Measurements from ENCODE around the gene TMEM132C.
A peak's percentile ranks its signal among the peaks of the same experiment; 100 is the strongest.
"Not testable (repeated sequence)": the region's sequence is repeated elsewhere in the genome, so short reads cannot be mapped to it uniquely, and the experiment has no call there.

Gene TMEM132C

GRCh38 chr12:128571906-128572810, 305.2 kb downstream of the TMEM132C start:
- DNase-seq: no peak

- DNase-seq: no peak
Observed at GRCh38 chr12:128573907-128574306, 306.9 kb downstream of the TMEM132C start.

- no peak for DNase-seq
Observed at GRCh38 chr12:128578045-128578444, 311.1 kb downstream of the TMEM132C start.

- DNase-seq: no peak
Observed at GRCh38 chr12:128581321-128581761, 314.4 kb downstream of the TMEM132C start.

- DNase-seq: peak in 1 of 2 experiments; percentile 16
Observed at GRCh38 chr12:128583453-128583852, 316.5 kb downstream of the TMEM132C start.

- no peak for DNase-seq
Observed at GRCh38 chr12:128586451-128587029, 319.6 kb downstream of the TMEM132C start.

- no peak for DNase-seq
Observed at GRCh38 chr12:128587918-128588317, 320.9 kb downstream of the TMEM132C start.

- no peak for DNase-seq
Observed at GRCh38 chr12:128592220-128592744, 325.3 kb downstream of the TMEM132C start.

- no peak for DNase-seq
Observed at GRCh38 chr12:128594521-128594920, 327.6 kb downstream of the TMEM132C start.

- DNase-seq: no peak
Observed at GRCh38 chr12:128595609-128596008, 328.6 kb downstream of the TMEM132C start.

GRCh38 chr12:128600886-128601285, 333.9 kb downstream of the TMEM132C start:
- DNase-seq: no peak

- no peak for DNase-seq
Observed at GRCh38 chr12:128603573-128604115, 336.7 kb downstream of the TMEM132C start.

- not testable (repeated sequence) for DNase-seq
Observed at GRCh38 chr12:128604219-128604618, 337.2 kb downstream of the TMEM132C start.

- no peak for DNase-seq
Observed at GRCh38 chr12:128606051-128606450, 339.1 kb downstream of the TMEM132C start.

GRCh38 chr12:128606538-128606937, 339.6 kb downstream of the TMEM132C start:
- DNase-seq: no peak

GRCh38 chr12:128606970-128607369, 340.0 kb downstream of the TMEM132C start:
- no peak for DNase-seq

GRCh38 chr12:128607641-128608040, 340.7 kb downstream of the TMEM132C start:
- DNase-seq: no peak

- DNase-seq: no peak
Observed at GRCh38 chr12:128609861-128610260, 342.9 kb downstream of the TMEM132C start.

GRCh38 chr12:128611736-128612135, 344.8 kb downstream of the TMEM132C start:
- DNase-seq: no peak

GRCh38 chr12:128612150-128612850, 345.3 kb downstream of the TMEM132C start:
- no peak for DNase-seq

GRCh38 chr12:128613837-128614590, 347.0 kb downstream of the TMEM132C start:
- no peak for DNase-seq

- no peak for DNase-seq
Observed at GRCh38 chr12:128617304-128617833, 350.4 kb downstream of the TMEM132C start.
